Psoas muscle (tissue), 8 donors: Measurements from ENCODE around the gene LETM1. TPM values are rescaled to one million over a fixed set of nuclear protein-coding genes. Genes with fewer than 3 reads are reported as not detected.
"Not testable (repeated sequence)": the region's sequence is repeated elsewhere in the genome, so short reads cannot be mapped to it uniquely, and the experiment has no call there.

Experiments
- ATAC-seq, 4 donors: fragments of 200-7000 bp; cut with Tn5 transposase; one replicate each; pipeline ENCODE4 v1.9.1; 2020; ENCODE audit warnings: moderate library complexity in 3 of 4, mild to moderate bottlenecking in 2 of 4
- DNase-seq, 2 donors: peaks; one replicate each; pipeline ENCODE4 v3.0.0-alpha.2; 2020
- H3K27ac ChIP-seq: fragments of 200-600 bp; one replicate; pipeline ENCODE4 v1.8.0; 2022
- H3K27me3 ChIP-seq, 3 donors: fragments of 200-600 bp in 1 of 3; one replicate each; pipeline versions ENCODE4 v1.6.1 to v1.8.0; 2013 to 2022; ENCODE audit warnings: low read length in 2 of 3, mild to moderate bottlenecking in 2 of 3, moderate library complexity in 1 of 3; ENCODE audit not compliant: insufficient read depth in 3 of 3
- H3K36me3 ChIP-seq, 2 donors: fragments of 200-600 bp in 1 of 2; one replicate each; pipeline versions ENCODE4 v1.6.1 to v1.8.0; 2013 to 2022; ENCODE audit warnings: low read depth in 1 of 2, mild to moderate bottlenecking in 1 of 2, moderate library complexity in 1 of 2; ENCODE audit not compliant: insufficient read depth in 1 of 2
- H3K4me1 ChIP-seq: fragments of 200-600 bp; one replicate; pipeline ENCODE4 v1.8.0; 2022
- H3K4me3 ChIP-seq: fragments of 200-600 bp; one replicate; pipeline ENCODE4 v1.8.0; 2022; ENCODE audit warnings: mild to moderate bottlenecking
- H3K9me3 ChIP-seq: fragments of 200-600 bp; one replicate; pipeline ENCODE4 v1.8.0; 2022
- WGBS, 3 donors: extraction: QIAGEN DNeasy Blood & Tissue Kit; methylation state at CpG; one replicate each; pipeline versions ENCODE4 v1.1.6 to v1.1.7; 2013; 5-methylcytosine and 5-hydroxymethylcytosine counted together
- intact Hi-C, 2 donors: fragments of 100-400 bp; cut with DNase I; formaldehyde crosslinking; loops; one replicate each; pipeline versions ENCODE4 v1.11.0 to v1.14.2; 2022
- polyA plus RNA-seq, 3 donors: library from polyadenylated mRNA; stranded (reverse); fragments of 200-250 nt; gene quantifications; one replicate each; pipeline ENCODE4 v1.2.3, GENCODE V29; 2013
- total RNA-seq, 4 donors: library from RNA; stranded (reverse); fragmentation: NEBNext Ultra II Directional in 2 of 4; extraction: Animal tissue kit (Norgen Biotek cat#: 25700) in 2 of 4; gene quantifications; one replicate each; pipeline versions ENCODE4 v1.2.1 to v1.2.4, GENCODE V29; 2021 to 2023
- TF ChIP-seq, protein P1 (sequence below): fragments of 200-600 bp; IDR thresholded peaks from one replicate; pipeline ENCODE4 v1.8.0; 2022; ENCODE audit warnings: antibody characterized with exemption
- donor health status: healthy with polysubstance abuse.
- donor health status: DM: no; HTN: no; CAD: no; lungs with moderate emphysema.
- donor health status: Bipolar disorder and iron deficiency.
- donor health status: healthy.
- donor health status: DM: yes; HTN: yes; CAD: no.
- donor health status: DM: no; HTN: no; CAD: no.
- donor health status: DM: no; HTN: no; CAD: no.
- donor health status: DM: yes; HTN: yes; CAD: no.

The LETM1 gene
- total and polyA plus RNA-seq, 7 donors = 14.1 to 50.3 (median 26.8) TPM

GRCh38 chr4:1837069-1837468, 18.9 kb downstream of the LETM1 start:
- DNase-seq (no peak), ATAC-seq (no peak)
- WGBS, 3 donors = 91 to 93% (median 91%) methylated on average over 10 of the region's 10 CpGs
- TF ChIP-seq, protein P1, sequence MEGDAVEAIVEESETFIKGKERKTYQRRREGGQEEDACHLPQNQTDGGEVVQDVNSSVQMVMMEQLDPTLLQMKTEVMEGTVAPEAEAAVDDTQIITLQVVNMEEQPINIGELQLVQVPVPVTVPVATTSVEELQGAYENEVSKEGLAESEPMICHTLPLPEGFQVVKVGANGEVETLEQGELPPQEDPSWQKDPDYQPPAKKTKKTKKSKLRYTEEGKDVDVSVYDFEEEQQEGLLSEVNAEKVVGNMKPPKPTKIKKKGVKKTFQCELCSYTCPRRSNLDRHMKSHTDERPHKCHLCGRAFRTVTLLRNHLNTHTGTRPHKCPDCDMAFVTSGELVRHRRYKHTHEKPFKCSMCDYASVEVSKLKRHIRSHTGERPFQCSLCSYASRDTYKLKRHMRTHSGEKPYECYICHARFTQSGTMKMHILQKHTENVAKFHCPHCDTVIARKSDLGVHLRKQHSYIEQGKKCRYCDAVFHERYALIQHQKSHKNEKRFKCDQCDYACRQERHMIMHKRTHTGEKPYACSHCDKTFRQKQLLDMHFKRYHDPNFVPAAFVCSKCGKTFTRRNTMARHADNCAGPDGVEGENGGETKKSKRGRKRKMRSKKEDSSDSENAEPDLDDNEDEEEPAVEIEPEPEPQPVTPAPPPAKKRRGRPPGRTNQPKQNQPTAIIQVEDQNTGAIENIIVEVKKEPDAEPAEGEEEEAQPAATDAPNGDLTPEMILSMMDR = no peak
- H3K9me3 ChIP-seq = no peaks in the 10 kb centered on the region
- H3K4me1 ChIP-seq = no peaks in the 10 kb centered on the region
- H3K27me3 ChIP-seq = no peaks in the 10 kb centered on the region
- no peak overlapping the region for H3K4me3 ChIP-seq
- H3K36me3 ChIP-seq = peaks cover 5 to 95% of the 10 kb centered on the region in 2 donors
- no peak overlapping the region for H3K27ac ChIP-seq
- intact Hi-C loops = no loop called here

DNA sequence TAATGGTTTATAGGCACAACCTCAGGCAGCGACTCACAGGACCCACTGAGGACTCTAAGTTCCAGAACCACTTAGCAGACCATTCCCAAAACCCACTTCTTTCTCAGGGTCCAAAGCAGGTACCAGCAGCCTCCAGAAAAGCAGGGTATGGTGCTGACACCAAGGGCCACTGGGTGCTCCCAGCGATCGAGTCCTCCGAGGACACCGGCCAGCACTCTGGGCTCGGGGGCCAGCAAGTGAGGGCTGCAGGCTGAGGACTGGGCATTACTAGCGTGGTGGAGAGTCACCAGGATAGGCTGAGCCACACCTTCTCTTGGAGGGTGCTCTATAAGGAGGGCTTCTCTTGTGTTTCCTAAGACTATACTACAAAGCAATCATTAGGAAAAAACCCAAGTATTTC, 19.3 kb downstream of the LETM1 start:
- WGBS, 3 donors = 89 to 93% (median 91%) methylated on average over 7 of the region's 7 CpGs
- TF ChIP-seq, protein P1 = no peak
- intact Hi-C loops = no loop called here
- H3K27ac ChIP-seq = no peak overlapping the region
- DNase-seq = no peak
- H3K36me3 ChIP-seq = peaks cover 5 to 98% of the 10 kb centered on the region in 2 donors
- no peak overlapping the region for H3K4me3 ChIP-seq
- no peaks in the 10 kb centered on the region for H3K4me1 ChIP-seq
- ATAC-seq = no peak
- no peaks in the 10 kb centered on the region for H3K27me3 ChIP-seq
- H3K9me3 ChIP-seq = no peaks in the 10 kb centered on the region

- H3K4me1 ChIP-seq, H3K9me3 ChIP-seq, intact Hi-C loops, DNase-seq, H3K4me3 ChIP-seq, H3K27ac ChIP-seq, ATAC-seq, H3K27me3 ChIP-seq: not testable (repeated sequence)
- H3K36me3 ChIP-seq = peaks cover 5 to 98% of the 10 kb centered on the region in 2 donors
- WGBS, 3 donors = 93 to 98% (median 96%) methylated on average over 8 of the region's 8 CpGs
Measured at GRCh38 chr4:1835836-1836235, 20.1 kb downstream of the LETM1 start.

DNA sequence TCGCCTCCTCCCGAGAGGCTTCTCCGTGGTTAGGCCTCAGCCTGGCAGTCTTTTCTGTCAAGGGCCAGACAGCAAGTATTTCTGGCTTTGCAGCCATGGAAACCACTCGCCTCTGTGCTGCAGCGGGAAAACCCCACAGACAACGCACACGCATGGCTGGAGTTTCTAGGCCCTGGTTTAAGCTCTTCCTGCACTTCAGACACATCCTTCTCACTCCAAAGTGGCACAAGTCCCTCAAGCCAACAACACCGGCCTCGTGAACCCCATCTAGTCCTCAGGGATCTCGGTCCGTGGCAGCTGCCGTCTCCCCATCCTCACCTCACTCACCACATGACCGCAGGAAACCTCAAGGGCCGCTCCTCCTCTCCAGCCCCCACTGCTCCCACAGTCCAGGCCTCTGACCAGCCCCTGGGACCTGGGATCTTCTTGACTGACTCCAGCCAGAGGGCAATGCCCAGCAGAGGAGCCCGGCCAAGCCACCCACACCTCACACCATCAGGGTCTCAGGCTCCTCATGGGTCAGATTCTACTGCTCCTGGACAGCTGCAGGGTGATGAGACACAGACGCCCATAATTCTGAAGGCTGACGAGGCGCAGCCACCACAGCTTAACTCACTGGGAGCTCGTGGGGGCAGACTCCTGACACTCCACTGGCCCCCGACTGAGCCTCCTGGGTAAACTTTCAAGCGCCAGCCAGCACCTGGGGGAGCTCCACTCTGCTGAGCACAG, 21.7 kb downstream of the LETM1 start:
- no peaks in the 10 kb centered on the region for H3K27me3 ChIP-seq
- no peaks in the 10 kb centered on the region for H3K9me3 ChIP-seq
- no peak for ATAC-seq
- no peaks in the 10 kb centered on the region for H3K4me1 ChIP-seq
- TF ChIP-seq, protein P1 = no peak
- no peak for DNase-seq
- intact Hi-C loops = no loop called here
- 88 to 93% (median 89%) methylated on average over 21 of the region's 21 CpGs for WGBS, 3 donors
- H3K36me3 ChIP-seq = peaks cover 0 to 96% of the 10 kb centered on the region in 2 donors
- no peak overlapping the region for H3K27ac ChIP-seq
- no peak overlapping the region for H3K4me3 ChIP-seq

- intact Hi-C loops = no loop called here
- ATAC-seq = no peak
Measured at GRCh38 chr4:1833307-1834046, 22.5 kb downstream of the LETM1 start.

More at GRCh38 chr4:1833307-1834046, 22.5 kb downstream of the LETM1 start:
- Histone ChIP-seq H3K9me3 (no peaks in the 10 kb centered on the region), H3K4me3 (no peak overlapping the region), H3K4me1 (no peaks in the 10 kb centered on the region), H3K36me3 (peaks cover 0 to 88% of the 10 kb centered on the region in 2 donors), H3K27me3 (no peaks in the 10 kb centered on the region), H3K27ac (no peak overlapping the region)
- TF ChIP-seq, protein P1 = no peak
- no peak for DNase-seq
- WGBS, 3 donors = 91 to 95% (median 92%) methylated on average over 12 to 14 of the region's 14 CpGs
